Mesothelial cell of epicardium (in vitro differentiated cells): ENCODE results near the gene GRPEL2. TPM values are rescaled to one million over a fixed set of nuclear protein-coding genes. Genes with fewer than 3 reads are reported as not detected.

Experiments
- DNase-seq, 2 experiments: peaks; one replicate each; pipeline ENCODE4 v3.0.0; 2021; ENCODE audit warnings: low spot score in 2 of 2; ENCODE audit not compliant: unreplicated experiment in 2 of 2
- H3K27ac Mint-ChIP-seq: 2 replicates; pipeline ENCODE4 v1.8.0; 2021; ENCODE audit warnings: mixed read lengths
- H3K27me3 Mint-ChIP-seq: 2 replicates; pipeline ENCODE4 v1.8.0; 2021; ENCODE audit warnings: low read depth, mixed read lengths
- H3K36me3 Mint-ChIP-seq: 2 replicates; pipeline ENCODE4 v1.8.0; 2021; ENCODE audit warnings: mixed read lengths
- H3K4me1 Mint-ChIP-seq: 2 replicates; pipeline ENCODE4 v1.8.0; 2021; ENCODE audit warnings: mixed read lengths
- H3K4me3 Mint-ChIP-seq: 2 replicates; pipeline ENCODE4 v1.8.0; 2021; ENCODE audit warnings: mild to moderate bottlenecking, moderate library complexity, mixed read lengths
- H3K9me3 Mint-ChIP-seq: 2 replicates; pipeline ENCODE4 v1.8.0; 2021; ENCODE audit warnings: mixed read lengths
- CTCF ChIP-seq: fragments of 200-600 bp; sonication (generic); IDR thresholded peaks from one replicate; pipeline ENCODE4 v1.5.0; 2021; ENCODE audit warnings: antibody characterized with exemption; ENCODE audit not compliant: unreplicated experiment
- total RNA-seq: library from RNA; stranded (reverse); gene quantifications from 3 replicates; pipeline ENCODE4 v1.2.1, GENCODE V29; 2021

Gene GRPEL2
- total RNA-seq, 1 donor from 2014 or later: 15.4 TPM

GRCh38 chr5:149304195-149305078 lies 40.9 kb upstream of the GRPEL2 start:
- TF ChIP-seq CTCF: no peak
- Mint-ChIP-seq H3K4me1 (peaks cover 1% of the 10 kb centered on the region), H3K36me3 (no peaks in the 10 kb centered on the region), H3K9me3 (no peaks in the 10 kb centered on the region), H3K4me3 (no peak overlapping the region), H3K27me3 (no peaks in the 10 kb centered on the region), H3K27ac (no peak overlapping the region)
- DNase-seq: no peak

GRCh38 chr5:149309354-149309753 lies 35.9 kb upstream of the GRPEL2 start:
- H3K4me3 Mint-ChIP-seq: no peak overlapping the region
- no peak for TF ChIP-seq CTCF
- no peak overlapping the region for H3K27ac Mint-ChIP-seq
- no peaks in the 10 kb centered on the region for H3K9me3 Mint-ChIP-seq
- peaks cover 5% of the 10 kb centered on the region for H3K4me1 Mint-ChIP-seq
- no peaks in the 10 kb centered on the region for H3K36me3 Mint-ChIP-seq
- H3K27me3 Mint-ChIP-seq: no peaks in the 10 kb centered on the region
- DNase-seq: no peak

DNA sequence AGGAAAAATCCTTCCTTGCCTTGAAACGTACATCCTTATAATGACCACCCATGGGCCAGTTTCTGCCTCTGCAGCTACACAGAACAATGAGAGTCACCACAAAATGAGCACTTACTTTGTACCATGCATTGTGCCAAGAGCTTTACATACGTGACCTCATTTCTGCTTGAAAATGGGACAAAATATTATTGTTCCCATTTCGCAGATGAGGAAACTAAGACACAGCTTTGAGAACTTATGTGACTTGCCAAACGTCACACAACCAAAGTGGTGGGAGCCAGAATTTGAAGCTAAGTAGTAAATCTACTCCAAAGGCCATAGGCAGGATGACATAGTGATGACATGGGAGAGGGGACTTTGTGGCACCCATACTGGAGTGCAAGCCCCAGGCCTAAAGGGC lies 34.8 kb upstream of the GRPEL2 start:
- Mint-ChIP-seq H3K36me3 (no peaks in the 10 kb centered on the region), H3K27me3 (no peaks in the 10 kb centered on the region), H3K4me3 (no peak overlapping the region), H3K4me1 (peaks cover 5% of the 10 kb centered on the region), H3K27ac (no peak overlapping the region), H3K9me3 (no peaks in the 10 kb centered on the region)
- TF ChIP-seq CTCF: no peak
- DNase-seq: no peak

DNA sequence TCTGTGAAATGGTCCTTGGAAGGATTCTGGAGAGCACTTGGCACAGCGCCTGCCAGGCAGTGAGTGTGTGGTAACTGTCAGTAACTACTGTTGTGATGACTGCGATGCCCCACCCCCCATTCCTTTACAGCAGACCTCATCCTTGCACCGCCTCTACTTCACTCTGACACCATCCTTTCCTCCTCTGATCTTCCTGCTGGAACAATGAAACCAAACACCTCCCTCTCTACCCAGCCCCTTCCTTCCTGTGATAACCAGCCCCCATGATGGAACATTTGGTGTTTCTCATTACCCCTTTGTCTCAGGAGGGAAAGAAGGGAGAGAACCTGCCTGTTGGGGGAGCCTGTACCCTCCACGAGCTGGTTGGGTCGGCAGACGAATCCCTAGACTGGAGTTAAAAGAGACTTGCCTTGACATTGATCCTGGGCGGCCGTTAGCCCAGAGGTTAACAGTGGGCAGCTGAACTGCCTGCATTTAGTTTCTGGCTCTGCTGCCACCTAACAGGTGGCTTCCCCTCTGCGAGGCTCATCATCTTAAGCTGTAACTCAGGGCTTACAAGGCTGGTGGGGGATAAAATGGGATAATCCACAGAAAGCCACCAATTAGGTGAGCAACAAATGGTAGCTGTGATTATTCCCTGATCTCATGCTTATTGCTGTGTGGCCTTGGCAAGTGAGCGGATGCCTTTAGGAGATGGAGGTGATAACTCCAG lies 34.2 kb upstream of the GRPEL2 start:
- Mint-ChIP-seq H3K4me1 (peaks cover 4% of the 10 kb centered on the region), H3K27me3 (no peaks in the 10 kb centered on the region)
- no peak for DNase-seq

GRCh38 chr5:149313151-149313841 lies 32.0 kb upstream of the GRPEL2 start:
- H3K27ac Mint-ChIP-seq: no peak overlapping the region
- H3K9me3 Mint-ChIP-seq: no peaks in the 10 kb centered on the region
- DNase-seq: no peak
- H3K4me3 Mint-ChIP-seq: no peak overlapping the region
- no peaks in the 10 kb centered on the region for H3K27me3 Mint-ChIP-seq
- no peak for TF ChIP-seq CTCF
- H3K36me3 Mint-ChIP-seq: no peaks in the 10 kb centered on the region
- H3K4me1 Mint-ChIP-seq: peaks cover 4% of the 10 kb centered on the region

More for the DNA sequence above, 34.2 kb upstream of the GRPEL2 start:
- Mint-ChIP-seq H3K36me3 (no peaks in the 10 kb centered on the region), H3K9me3 (no peaks in the 10 kb centered on the region), H3K4me3 (no peak overlapping the region), H3K27ac (no peak overlapping the region)
- TF ChIP-seq CTCF: no peak
